ENCODE measurements around the gene BBS9.

- TF ChIP-seq CTCF (IDR thresholded peaks at IDR 0.05) (no peak), ZFX (IDR thresholded peaks at IDR 0.05; ENCODE audit: borderline replicate concordance) (no peak)
Observed at GRCh38 chr7:33487998-33488682, 358.8 kb downstream of the BBS9 start.
